GM12801 (cell line): Measurements from ENCODE around the gene SLC25A17.

Source experiments
- TF ChIP-seq, protein P1 (sequence below): IDR thresholded peaks from one replicate; pipeline ENCODE4 v1.5.1; 2011; ENCODE audit warnings: control low read depth; ENCODE audit not compliant: insufficient read length; ENCODE audit errors: extremely low read depth

The SLC25A17 gene

DNA sequence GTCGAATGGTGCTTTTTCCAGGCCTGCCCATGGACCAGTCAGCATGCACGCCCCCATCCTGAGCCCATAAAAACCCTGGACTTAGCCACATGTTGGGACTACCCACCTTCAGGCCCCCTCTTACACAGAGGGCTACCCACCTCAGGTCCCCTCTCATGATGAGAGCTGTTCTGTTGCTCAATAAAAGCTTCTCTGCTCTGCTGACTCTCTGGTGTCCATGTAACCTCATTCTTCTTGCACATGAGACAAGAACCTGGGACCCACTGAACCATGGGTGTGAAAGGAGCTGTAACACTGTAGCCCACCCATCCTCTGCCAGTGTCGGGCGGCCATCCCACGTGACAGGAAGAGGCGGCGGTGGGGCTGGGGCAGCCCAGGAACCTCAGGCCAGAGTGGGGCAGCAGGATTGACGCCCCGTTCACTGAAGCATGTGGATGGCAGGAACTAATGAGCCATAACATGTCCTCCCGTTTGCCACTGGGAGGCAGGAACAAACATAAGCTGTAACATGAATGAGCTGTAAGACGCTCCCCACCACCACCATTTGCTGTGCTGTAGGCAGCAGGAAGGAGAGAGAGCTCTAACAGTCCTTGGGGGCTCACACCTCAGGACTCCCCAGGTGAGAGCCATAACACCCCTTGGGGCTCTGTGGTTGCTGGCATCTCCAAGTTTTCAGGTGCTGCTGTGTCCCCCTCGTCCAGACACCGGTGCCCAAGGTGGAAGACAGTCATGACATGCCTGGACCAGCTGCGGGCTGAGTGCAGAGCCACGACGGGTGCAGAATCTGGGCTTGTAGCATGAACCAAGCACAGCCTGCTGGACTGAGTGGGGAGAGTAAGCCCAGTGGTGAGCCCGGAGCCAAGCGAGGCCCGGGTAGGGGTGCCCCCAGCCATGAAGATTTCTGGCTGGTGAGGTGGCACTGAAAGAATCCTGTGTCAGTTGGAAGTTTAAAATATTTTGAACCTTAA is 70.5 kb downstream of the SLC25A17 start:
- TF ChIP-seq, protein P1, sequence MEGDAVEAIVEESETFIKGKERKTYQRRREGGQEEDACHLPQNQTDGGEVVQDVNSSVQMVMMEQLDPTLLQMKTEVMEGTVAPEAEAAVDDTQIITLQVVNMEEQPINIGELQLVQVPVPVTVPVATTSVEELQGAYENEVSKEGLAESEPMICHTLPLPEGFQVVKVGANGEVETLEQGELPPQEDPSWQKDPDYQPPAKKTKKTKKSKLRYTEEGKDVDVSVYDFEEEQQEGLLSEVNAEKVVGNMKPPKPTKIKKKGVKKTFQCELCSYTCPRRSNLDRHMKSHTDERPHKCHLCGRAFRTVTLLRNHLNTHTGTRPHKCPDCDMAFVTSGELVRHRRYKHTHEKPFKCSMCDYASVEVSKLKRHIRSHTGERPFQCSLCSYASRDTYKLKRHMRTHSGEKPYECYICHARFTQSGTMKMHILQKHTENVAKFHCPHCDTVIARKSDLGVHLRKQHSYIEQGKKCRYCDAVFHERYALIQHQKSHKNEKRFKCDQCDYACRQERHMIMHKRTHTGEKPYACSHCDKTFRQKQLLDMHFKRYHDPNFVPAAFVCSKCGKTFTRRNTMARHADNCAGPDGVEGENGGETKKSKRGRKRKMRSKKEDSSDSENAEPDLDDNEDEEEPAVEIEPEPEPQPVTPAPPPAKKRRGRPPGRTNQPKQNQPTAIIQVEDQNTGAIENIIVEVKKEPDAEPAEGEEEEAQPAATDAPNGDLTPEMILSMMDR = no peak

DNA sequence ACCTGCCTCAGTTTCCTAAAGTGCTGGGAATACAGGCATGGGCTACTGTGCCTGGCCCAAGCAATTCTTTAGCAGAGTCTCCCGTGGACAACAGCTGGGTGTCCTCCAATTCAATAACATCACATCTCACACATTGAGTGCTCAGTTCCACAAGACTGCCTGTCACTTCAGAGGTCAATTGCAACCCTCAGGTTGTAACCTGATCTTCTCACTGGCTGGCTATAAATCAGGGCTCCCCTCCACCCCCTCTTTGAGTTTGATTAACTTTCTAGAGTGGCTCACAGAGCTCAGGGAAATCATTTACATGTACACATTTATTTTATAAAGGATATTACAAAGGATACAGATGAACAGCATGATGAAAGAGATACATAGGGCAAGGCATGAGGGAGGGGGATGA is 71.8 kb downstream of the SLC25A17 start:
- TF ChIP-seq, protein P1 = no peak

- TF ChIP-seq, protein P1 = no peak
These were observed 72.5 kb downstream of the SLC25A17 start for GRCh38 chr22:40746428-40747220.

GRCh38 chr22:40743768-40744167 is 75.4 kb downstream of the SLC25A17 start:
- TF ChIP-seq, protein P1 = no peak

DNA sequence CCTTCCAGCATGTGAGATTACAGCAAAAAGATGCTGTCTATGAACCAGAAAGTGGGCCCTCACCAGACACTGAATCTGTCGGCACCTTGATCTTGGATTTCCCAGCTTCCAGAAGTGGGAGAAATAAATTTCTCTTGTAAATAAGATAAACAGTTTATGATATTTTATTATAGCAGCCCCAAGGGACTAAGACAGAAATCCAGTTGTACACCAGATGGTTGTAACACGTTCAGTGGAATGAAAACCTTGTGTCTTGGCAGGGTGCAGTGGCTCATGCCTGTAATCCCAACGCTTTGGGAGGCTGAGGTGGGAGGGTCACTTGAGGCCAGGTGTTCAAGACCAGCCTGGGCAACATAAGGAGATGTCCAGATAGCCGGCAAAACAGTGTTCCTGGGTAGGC is 78.0 kb downstream of the SLC25A17 start:
- TF ChIP-seq, protein P1 = no peak

DNA sequence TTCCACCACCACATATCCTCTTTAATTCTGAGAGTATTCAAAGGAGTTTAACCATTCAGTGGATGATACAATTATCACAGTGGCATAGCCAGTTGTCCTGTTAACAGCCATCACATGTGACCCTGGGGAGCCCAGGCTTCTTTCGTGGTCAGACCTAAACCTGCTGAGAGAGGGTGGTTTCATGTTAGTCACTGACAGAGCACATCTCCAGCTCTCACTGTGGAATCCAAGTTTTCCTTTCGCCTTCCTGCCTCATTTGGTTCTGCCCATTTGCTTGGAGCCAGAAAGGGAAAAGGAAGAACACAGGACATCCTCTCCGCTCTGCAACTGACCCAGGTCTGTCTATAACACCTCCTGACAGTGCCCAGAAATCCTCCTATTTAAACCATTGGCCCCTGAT is 79.4 kb downstream of the SLC25A17 start:
- TF ChIP-seq, protein P1 = no peak

- TF ChIP-seq, protein P1 = no peak
These were observed 85.2 kb downstream of the SLC25A17 start for GRCh38 chr22:40733919-40734318.
